NCI-H2029 (cell line): ENCODE results near the gene UBAC2.
"Not testable (repeated sequence)": the region's sequence is repeated elsewhere in the genome, so short reads cannot be mapped to it uniquely, and the experiment has no call there.

ENCODE experiments used
- DNase-seq: peaks from one replicate; lab custom pipeline; 2025; lab: John Stamatoyannopoulos, UW

The UBAC2 gene

GRCh38 chr13:99249178-99249577, 48.5 kb downstream of the UBAC2 start:
- not testable (repeated sequence) for DNase-seq

GRCh38 chr13:99249606-99250005, 49.0 kb downstream of the UBAC2 start:
- DNase-seq, result not testable (repeated sequence)

- DNase-seq, result no peak
These were observed 50.5 kb downstream of the UBAC2 start for GRCh38 chr13:99250982-99251825.

- DNase-seq, result no peak
These were observed 51.3 kb downstream of the UBAC2 start for GRCh38 chr13:99251921-99252320.

- no peak for DNase-seq
These were observed 54.2 kb downstream of the UBAC2 start for GRCh38 chr13:99254830-99255229.

GRCh38 chr13:99255271-99255670, 54.6 kb downstream of the UBAC2 start:
- DNase-seq, result no peak

GRCh38 chr13:99256283-99256682, 55.6 kb downstream of the UBAC2 start:
- DNase-seq, result no peak

- no peak for DNase-seq
These were observed 56.1 kb downstream of the UBAC2 start for GRCh38 chr13:99256709-99257108.

- DNase-seq, result no peak
These were observed 56.6 kb downstream of the UBAC2 start for GRCh38 chr13:99257291-99257690.

- no peak for DNase-seq
These were observed 57.7 kb downstream of the UBAC2 start, which contains the start of gene GPR18 for GRCh38 chr13:99258210-99258860. Gene GPR18 (minus strand): TSS chr13:99258379. CDS start chr13:99255872, 2,507 bp downstream.

- no peak for DNase-seq
These were observed 58.3 kb downstream of the UBAC2 start for GRCh38 chr13:99258946-99259345.

- DNase-seq, result no peak
These were observed 59.6 kb downstream of the UBAC2 start for GRCh38 chr13:99260216-99260615.

- DNase-seq, result no peak
These were observed 60.4 kb downstream of the UBAC2 start for GRCh38 chr13:99261059-99261458.

GRCh38 chr13:99263126-99263785, 62.6 kb downstream of the UBAC2 start:
- no peak for DNase-seq

- no peak for DNase-seq
These were observed 63.4 kb downstream of the UBAC2 start for GRCh38 chr13:99264051-99264450.

GRCh38 chr13:99265162-99265800, 64.6 kb downstream of the UBAC2 start:
- DNase-seq, result no peak

- DNase-seq, result peak; percentile 5
These were observed 65.3 kb downstream of the UBAC2 start for GRCh38 chr13:99265821-99266426.

- DNase-seq, result no peak
These were observed 66.2 kb downstream of the UBAC2 start for GRCh38 chr13:99266827-99267226.

- DNase-seq, result no peak
These were observed 67.3 kb downstream of the UBAC2 start for GRCh38 chr13:99267927-99268326.

- no peak for DNase-seq
These were observed 68.2 kb downstream of the UBAC2 start for GRCh38 chr13:99268822-99269221.

- peak; percentile 5 for DNase-seq
These were observed 69.1 kb downstream of the UBAC2 start for GRCh38 chr13:99269627-99270241.
